ENCODE measurements around the gene DRC7. TPM values are rescaled to one million over a fixed set of nuclear protein-coding genes. Genes with fewer than 3 reads are reported as not detected.
"Not testable (repeated sequence)": the region's sequence is repeated elsewhere in the genome, so short reads cannot be mapped to it uniquely, and the experiment has no call there.

The DRC7 gene
- total RNA-seq, 1 donor from 2014 or later = not detected

DNA sequence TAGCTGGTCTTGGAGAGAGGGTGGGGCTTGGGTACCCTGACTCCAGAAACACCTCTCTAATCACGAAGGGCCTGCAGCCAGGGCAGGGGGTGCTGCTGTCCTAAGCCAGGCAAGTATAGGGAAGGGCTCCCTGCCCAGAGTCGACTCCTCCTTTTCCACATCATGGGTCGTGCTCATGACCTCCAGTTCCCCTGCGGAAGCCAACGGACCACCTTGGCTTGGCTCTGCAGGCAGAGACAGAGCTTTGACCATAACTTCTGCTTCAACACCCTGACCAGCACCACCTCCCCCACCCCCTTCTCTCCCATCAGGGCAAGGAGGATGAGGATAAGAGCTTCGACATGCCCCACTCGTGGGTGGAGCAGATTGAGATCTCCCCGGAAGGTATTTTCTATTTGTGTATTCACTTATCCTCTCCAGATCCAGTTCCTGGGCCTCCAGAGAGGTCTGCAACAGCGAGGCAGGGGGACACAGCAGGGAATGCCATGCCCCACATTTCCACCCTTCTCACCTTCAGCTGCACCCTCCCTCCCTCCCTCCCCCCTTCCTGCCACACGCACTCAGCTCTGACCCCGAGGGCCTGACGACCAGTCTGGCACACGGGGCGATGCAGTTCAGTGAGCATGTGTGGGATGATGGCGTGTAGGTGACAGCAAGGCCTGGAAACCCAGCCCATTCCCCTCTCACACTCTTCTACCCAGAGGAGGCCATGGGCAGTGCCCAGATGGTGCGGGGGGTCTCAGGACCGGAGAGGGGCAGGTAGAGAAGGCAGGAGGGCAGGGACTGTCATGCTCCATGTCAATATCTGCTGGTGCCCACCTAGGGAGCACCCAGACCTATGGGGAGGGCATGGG is 27.0 kb downstream of the DRC7 start:
- no peak for ATAC-seq

GRCh38 chr16:57722210-57722499 is 27.5 kb downstream of the DRC7 start:
- no peak for ATAC-seq

GRCh38 chr16:57722651-57723050 is 28.0 kb downstream of the DRC7 start:
- no peak for ATAC-seq

DNA sequence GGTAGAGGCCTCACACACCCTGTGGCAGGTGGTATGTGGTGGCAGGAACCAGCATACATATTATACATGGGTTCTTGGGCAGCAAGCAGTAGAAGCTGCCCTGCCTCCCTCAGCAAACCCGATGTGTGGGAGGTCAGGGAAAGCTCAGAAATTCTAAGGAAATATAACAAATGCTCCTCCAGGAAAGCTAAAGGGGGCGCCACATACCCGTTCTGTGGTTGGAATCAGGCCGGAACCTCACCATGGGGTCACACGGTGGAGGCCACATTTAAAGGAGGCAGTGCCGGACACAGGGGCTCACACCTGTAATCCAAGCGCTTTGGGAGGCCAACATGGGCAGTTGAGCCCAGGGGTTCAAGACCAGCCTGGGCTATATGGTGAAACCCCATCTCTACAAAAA is 28.6 kb downstream of the DRC7 start:
- ATAC-seq = no peak

- no peak for ATAC-seq
Observed at GRCh38 chr16:57724531-57724930, 29.9 kb downstream of the DRC7 start.

DNA sequence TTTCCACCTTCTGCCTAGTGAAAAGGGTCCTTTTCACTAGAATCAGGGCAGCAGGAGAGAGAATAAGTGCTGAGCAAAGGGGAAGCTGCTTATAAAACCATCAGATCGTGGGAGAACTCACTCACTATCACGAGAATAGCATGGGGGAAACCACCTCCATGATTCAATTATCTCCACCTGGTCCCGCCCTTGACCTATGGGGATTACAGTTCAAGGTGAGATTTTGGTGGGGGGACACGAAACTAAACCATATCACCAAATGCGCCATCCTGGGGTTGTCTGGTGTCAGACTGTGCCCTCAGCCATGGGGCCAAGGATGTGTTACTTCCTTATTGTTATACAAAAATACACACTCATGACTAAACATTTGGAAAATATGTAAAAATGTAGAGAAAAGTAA is 30.5 kb downstream of the DRC7 start:
- ATAC-seq = no peak

- no peak for ATAC-seq
Observed at GRCh38 chr16:57725554-57725953, 30.9 kb downstream of the DRC7 start.

- no peak for ATAC-seq
Observed at GRCh38 chr16:57725976-57726375, 31.4 kb downstream of the DRC7 start.

DNA sequence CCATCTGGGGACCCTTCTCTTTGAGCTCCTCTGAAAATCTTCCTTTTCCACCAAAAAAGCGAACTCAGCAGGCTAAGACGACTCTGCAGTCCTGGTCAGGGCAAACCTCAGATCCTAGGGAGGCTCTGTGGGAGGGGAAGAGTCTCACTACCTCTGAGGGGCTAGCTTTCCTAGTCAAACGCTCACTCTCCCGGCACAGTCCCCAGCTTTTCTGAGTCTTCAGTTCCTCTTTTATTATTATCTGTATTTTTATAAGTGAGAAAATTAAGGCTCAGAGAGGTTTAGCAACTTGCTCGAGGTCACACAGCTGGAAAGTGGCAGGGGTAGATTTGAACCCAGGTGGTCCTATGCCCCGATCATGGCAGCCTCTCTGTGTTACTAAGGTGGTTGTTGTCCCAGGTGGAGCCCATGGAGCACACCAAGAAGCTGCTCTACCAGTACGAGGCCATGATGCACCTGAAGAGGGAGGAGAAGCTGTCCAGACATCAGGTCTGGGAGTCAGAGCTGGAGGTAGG is 31.9 kb downstream of the DRC7 start:
- no peak for ATAC-seq

DNA sequence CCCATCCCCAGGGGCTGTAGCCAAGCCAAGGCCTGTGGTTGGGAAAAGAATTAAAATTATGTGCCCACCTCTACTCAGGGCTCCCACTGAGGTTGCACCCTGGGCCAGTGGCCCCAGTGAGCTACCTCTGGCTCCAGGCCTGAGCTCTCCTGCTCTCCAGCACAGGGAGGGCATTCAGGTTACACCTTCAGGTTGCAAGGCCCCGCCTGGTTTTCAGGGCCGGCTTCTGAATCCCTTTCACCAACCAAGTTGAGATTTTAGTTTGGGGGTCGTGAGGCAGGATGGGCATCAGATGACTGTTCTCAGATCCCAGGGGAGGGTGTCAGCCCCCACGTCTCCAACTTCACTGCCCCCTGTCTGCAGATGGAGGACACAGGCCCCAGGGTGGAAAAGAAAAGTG is 33.0 kb downstream of the DRC7 start:
- ATAC-seq = no peak

- ATAC-seq = no peak
Observed at GRCh38 chr16:57728336-57729181, 34.0 kb downstream of the DRC7 start.

- no peak for ATAC-seq
Observed at GRCh38 chr16:57729182-57729484, 34.5 kb downstream of the DRC7 start.

DNA sequence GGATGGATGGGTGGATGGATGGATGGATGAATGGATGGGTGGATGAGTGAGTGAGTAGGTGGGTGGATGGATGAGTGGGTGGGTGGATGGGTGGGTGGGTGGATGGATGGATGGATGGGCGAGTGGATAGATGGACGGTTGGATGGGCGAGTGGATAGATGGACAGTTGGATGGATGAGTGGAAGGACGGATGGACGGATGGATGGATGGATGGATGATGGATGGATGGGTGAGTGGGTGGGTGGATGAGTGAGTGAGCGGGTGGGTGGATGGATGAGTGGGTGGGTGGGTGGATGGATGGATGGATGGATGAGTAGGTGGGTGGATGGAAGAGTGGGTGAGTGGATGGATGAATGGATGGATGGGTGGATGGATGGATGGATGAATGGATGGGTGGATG is 35.2 kb downstream of the DRC7 start:
- not testable (repeated sequence) for ATAC-seq

DNA sequence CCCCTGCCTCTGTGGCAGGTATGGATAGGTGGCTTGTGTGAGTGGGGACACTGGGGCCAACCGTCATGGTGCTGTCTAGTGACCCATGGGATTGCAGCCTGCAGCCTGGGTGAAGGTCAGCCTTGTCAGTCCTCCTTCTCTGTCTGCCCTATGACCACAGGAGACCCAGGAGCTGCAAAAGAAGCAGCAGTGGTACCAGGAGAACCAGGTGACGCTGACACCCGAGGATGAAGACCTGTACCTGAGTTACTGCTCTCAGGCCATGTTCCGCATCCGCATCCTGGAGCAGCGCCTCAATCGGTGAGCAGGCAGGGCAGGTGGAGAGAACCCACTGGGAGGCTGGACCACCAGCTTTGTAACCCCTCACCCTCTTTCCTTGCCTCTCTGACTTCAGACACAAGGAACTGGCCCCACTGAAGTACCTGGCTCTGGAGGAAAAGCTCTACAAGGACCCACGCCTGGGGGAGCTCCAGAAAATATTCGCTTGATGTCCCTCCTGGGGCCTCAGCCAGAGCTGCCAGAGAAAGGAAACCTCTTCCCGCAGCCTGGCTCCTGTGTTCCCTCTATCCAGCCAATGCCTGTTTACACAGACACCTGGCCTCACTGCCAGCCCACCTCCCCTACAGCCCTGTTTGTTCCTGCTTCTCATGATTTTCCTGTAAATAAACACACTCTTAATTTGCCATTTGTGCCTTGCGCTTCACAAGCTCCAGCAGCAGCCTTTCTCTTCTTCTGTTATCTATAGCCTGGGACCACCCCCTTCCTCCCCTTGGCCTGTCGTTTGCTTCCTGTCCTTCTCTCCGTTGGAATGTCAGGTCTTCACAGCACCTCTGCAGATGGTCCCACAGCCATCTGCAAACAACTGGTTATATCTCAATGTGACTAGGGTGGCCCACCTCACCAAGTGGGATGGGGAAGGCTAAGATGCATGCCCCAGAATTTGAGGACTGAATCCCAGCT is 36.4 kb downstream of the DRC7 start:
- no peak for ATAC-seq

DNA sequence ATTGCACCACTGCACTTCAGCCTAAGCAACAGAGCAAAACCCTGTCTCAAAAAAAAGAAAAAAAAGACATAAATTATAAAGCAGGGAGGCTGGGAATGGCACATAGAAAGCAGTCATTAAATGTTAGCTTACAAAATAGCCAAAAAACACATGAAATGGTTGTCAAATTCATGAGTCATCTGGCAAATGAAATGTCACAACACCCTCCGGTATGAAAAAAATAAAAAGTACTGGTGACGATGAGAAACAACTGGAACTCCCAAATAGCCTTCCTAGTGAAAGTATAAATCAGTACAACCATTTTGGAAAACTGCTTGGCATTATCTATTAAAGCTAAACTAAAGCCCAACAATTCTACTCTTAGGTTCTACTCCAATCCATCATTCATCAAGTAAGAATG is 37.4 kb downstream of the DRC7 start:
- ATAC-seq = no peak

- no peak for ATAC-seq
Observed at GRCh38 chr16:57732714-57733113, 38.1 kb downstream of the DRC7 start.

DNA sequence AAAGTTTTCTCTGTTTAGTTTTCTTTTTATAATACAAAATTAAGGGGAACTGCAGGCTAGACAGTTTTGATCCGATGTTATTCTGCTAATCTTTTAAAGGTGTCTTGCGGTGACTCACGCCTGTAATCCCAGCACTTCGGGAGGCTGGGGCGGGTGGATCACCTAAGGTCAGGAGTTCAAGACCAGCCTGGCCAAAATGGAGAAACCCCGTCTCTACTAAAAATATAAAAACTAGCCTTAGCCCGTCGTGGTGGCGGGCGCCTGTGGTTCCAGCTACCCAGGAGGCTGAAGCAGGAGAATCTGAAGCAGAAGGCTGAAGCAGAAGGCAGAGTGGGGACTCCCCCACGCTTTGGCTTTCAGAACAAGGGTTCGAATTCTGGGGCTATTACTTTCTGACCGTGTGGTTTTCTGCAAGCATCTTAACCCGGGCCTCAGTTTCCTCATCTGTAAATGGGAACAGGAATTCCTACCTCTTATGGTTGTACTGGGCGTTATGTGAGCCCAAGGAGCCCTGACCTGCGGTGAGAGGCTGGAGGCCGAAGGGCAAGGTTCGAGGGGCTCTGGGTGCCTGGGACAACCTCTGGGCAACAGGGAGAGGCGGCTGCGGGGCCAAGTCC is 39.8 kb downstream of the DRC7 start:
- ATAC-seq = no peak

- ATAC-seq = peak; percentile 94
Observed at GRCh38 chr16:57734925-57735754, 40.5 kb downstream of the DRC7 start.

- peak; percentile 24 for ATAC-seq
Observed at GRCh38 chr16:57735755-57736418, 41.3 kb downstream of the DRC7 start, which contains the start of gene KATNB1. TSS of gene KATNB1 (plus strand) at chr16:57735770. CDS start at chr16:57737244, 1,474 bp downstream.
